Peyer's patch (tissue), 4 donors: ENCODE data around the gene TRMT112. TPM values are rescaled to one million over a fixed set of nuclear protein-coding genes. Genes with fewer than 3 reads are reported as not detected.

Source experiments
- DNase-seq, 3 donors: peaks; one replicate each; pipeline ENCODE4 v3.0.0-alpha.2; 2017 to 2019
- H3K27ac ChIP-seq, 4 donors: fragments of 200-600 bp; sonication (generic); one replicate each; pipeline ENCODE4 v1.5.1; 2016 to 2019
- H3K27me3 ChIP-seq, 2 donors: fragments of 200-600 bp; sonication (generic); one replicate each; pipeline ENCODE4 v1.5.1; 2019
- H3K36me3 ChIP-seq, 3 donors: fragments of 200-600 bp; sonication (generic); one replicate each; pipeline ENCODE4 v1.5.1; 2016 to 2019
- H3K4me1 ChIP-seq, 4 donors: fragments of 200-600 bp; sonication (generic); one replicate each; pipeline ENCODE4 v1.5.1; 2016 to 2019
- H3K4me3 ChIP-seq, 4 donors: fragments of 200-600 bp; sonication (generic); 1 replicate in 3 of 4; 2 replicates in 1 of 4; pipeline ENCODE4 v1.5.1; 2016 to 2019; ENCODE audit warnings: mild to moderate bottlenecking in 1 of 4
- H3K9me3 ChIP-seq, 4 donors: fragments of 200-600 bp; sonication (generic); one replicate each; pipeline ENCODE4 v1.5.1; 2016 to 2019; ENCODE audit warnings: mild to moderate bottlenecking in 1 of 4
- POLR2A ChIP-seq, 2 donors: fragments of 450-650 bp; IDR thresholded peaks; one replicate each; pipeline ENCODE4 v1.5.1; 2017; ENCODE audit warnings: antibody characterized with exemption in 2 of 2, mild to moderate bottlenecking in 2 of 2, moderate library complexity in 2 of 2
- total RNA-seq, 4 donors: library from RNA; depleted of rRNA; stranded (reverse); fragments of >200 nt; gene quantifications; one replicate each; pipeline ENCODE4 v1.1.0, GENCODE V29; 2016
- TF ChIP-seq, protein P1 (sequence below), 6 experiments: fragments of 450-650 bp in 4 of 6; fragments of 200-600 bp in 2 of 6; sonication (generic) in 1 of 6; IDR thresholded peaks; one replicate each; pipeline ENCODE4 v1.5.1; 2017 to 2019; ENCODE audit warnings: antibody characterized with exemption in 6 of 6, mild to moderate bottlenecking in 3 of 6, moderate library complexity in 1 of 6

TRMT112 gene
- total RNA-seq, 4 donors from 2014 or later: 55.3 to 163 (median 63.1) TPM

DNA sequence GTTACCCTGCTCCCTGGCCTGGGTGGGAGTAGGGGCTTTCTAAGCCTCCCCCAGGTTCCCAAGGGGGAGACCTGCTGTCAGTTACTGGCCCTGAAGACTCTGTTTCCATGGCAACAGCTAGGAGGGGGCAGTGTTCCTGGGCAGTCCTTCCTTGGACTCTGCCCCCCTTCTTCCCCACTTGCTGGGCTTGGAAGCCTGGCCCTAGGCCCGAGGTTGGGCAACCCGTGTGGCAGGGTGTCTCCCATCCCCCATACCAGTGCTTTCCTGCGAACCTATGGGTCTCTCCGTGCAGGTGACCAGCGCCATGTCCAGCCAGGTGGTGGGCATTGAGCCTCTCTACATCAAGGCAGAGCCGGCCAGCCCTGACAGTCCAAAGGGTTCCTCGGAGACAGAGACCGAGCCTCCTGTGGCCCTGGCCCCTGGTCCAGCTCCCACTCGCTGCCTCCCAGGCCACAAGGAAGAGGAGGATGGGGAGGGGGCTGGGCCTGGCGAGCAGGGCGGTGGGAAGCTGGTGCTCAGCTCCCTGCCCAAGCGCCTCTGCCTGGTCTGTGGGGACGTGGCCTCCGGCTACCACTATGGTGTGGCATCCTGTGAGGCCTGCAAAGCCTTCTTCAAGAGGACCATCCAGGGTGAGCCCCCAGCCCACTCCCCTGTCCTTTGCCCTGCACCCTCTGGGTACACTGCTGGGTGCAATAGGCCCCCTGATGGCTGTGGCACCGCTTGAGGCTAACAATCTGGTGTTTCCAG, 10.3 kb downstream of the TRMT112 start:
- Histone ChIP-seq H3K4me3 (peak overlapping the region; percentile 82 to 97 (median 92)), H3K27me3 (no peaks in the 10 kb centered on the region), H3K27ac (peak overlapping the region; percentile 85 to 100 (median 96)), H3K4me1 (peaks cover 3 to 34% (median 13%) of the 10 kb centered on the region in 4 donors), H3K9me3 (no peaks in the 10 kb centered on the region), H3K36me3 (peaks cover 0 to 13% (median 0%) of the 10 kb centered on the region in 3 donors)
- no peak for TF ChIP-seq POLR2A (IDR thresholded peaks at IDR 0.05)
- TF ChIP-seq, protein P1, sequence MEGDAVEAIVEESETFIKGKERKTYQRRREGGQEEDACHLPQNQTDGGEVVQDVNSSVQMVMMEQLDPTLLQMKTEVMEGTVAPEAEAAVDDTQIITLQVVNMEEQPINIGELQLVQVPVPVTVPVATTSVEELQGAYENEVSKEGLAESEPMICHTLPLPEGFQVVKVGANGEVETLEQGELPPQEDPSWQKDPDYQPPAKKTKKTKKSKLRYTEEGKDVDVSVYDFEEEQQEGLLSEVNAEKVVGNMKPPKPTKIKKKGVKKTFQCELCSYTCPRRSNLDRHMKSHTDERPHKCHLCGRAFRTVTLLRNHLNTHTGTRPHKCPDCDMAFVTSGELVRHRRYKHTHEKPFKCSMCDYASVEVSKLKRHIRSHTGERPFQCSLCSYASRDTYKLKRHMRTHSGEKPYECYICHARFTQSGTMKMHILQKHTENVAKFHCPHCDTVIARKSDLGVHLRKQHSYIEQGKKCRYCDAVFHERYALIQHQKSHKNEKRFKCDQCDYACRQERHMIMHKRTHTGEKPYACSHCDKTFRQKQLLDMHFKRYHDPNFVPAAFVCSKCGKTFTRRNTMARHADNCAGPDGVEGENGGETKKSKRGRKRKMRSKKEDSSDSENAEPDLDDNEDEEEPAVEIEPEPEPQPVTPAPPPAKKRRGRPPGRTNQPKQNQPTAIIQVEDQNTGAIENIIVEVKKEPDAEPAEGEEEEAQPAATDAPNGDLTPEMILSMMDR (IDR thresholded peaks at IDR 0.05): no peak
- peak in 2 of 3 donors; percentile 69 to 78 for DNase-seq

DNA sequence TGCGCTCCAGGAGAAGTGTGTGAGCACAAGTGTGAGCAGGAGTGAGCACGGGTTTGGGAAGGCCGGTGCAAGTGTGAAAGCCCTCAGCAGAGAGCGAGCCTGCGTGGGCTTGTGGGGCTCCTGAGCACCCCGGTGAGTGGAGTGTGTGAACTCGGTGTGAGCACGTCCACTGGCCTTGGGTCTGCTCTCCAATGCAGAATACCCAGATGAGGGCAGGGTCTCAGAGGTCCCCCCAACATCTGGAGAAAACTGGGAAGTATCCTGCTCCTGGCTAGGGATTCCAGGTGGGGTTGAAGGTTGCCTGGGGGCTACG, 10.8 kb downstream of the TRMT112 start:
- peak in 1 of 2 donors; percentile 1 for TF ChIP-seq POLR2A (IDR thresholded peaks at IDR 0.05)
- TF ChIP-seq, protein P1 (IDR thresholded peaks at IDR 0.05): no peak

DNA sequence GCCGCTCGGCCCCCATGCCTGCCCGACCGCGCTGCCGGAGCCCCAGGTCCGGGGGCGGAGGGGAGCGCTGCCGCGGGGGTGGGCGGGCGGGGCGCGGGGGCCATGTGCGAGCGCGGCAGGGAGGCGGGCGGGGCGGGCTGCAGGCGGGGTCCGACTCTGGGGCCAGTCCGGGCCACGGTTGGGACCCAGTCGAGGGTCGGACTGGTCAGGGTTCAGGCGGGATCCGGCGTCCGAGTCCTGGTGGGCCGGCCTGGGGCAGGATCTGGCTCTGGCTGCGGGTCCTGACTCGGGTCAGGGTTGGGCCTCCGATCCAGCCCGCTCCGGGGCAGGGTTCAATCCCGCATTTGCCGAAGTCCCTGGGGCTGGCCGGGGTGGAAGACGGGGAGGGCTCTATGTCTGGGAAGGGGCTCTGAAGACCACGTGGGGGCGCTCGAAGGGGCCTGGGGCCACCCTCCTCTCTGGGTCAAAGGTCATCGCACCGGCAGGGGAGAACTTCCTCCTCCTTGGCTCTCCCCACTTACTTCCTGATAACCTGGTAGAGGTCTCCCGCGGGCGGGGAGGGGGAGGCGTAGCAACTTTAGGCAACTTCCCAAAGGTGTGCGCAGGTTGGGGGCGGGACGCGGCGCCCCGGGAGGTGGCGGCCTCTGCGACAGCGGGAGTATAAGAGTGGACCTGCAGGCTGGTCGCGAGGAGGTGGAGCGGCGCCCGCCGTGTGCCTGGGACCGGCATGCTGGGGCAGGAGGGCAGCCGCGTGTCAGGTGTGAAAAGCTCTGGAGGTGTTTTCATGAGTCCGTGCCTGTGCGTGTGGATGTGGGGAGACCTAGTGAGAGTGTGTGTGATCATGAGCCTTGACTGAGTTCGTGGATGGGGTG, 11.4 kb downstream of the TRMT112 start:
- peak overlapping the region; percentile 82 to 97 (median 92) for H3K4me3 ChIP-seq
- H3K27ac ChIP-seq: peak overlapping the region; percentile 85 to 100 (median 96)
- peaks cover 3 to 34% (median 15%) of the 10 kb centered on the region in 4 donors for H3K4me1 ChIP-seq
- no peaks in the 10 kb centered on the region for H3K9me3 ChIP-seq
- no peaks in the 10 kb centered on the region for H3K27me3 ChIP-seq
- peaks cover 0 to 13% (median 0%) of the 10 kb centered on the region in 3 donors for H3K36me3 ChIP-seq
- DNase-seq: peak; percentile 82 to 94 (median 87)
- peak; percentile 71 to 74 for TF ChIP-seq POLR2A (IDR thresholded peaks at IDR 0.05)
- TF ChIP-seq, protein P1 (IDR thresholded peaks at IDR 0.05): peak in 3 of 6 experiments; percentile 1 to 25 (median 14)

More for the DNA sequence above, 10.8 kb downstream of the TRMT112 start:
- H3K4me1 ChIP-seq: peaks cover 3 to 34% (median 13%) of the 10 kb centered on the region in 4 donors
- peaks cover 0 to 13% (median 0%) of the 10 kb centered on the region in 3 donors for H3K36me3 ChIP-seq
- H3K4me3 ChIP-seq: peak overlapping the region; percentile 82 to 97 (median 92)
- peak overlapping the region; percentile 85 to 100 (median 96) for H3K27ac ChIP-seq
- no peaks in the 10 kb centered on the region for H3K9me3 ChIP-seq
- H3K27me3 ChIP-seq: no peaks in the 10 kb centered on the region
- DNase-seq: no peak

DNA sequence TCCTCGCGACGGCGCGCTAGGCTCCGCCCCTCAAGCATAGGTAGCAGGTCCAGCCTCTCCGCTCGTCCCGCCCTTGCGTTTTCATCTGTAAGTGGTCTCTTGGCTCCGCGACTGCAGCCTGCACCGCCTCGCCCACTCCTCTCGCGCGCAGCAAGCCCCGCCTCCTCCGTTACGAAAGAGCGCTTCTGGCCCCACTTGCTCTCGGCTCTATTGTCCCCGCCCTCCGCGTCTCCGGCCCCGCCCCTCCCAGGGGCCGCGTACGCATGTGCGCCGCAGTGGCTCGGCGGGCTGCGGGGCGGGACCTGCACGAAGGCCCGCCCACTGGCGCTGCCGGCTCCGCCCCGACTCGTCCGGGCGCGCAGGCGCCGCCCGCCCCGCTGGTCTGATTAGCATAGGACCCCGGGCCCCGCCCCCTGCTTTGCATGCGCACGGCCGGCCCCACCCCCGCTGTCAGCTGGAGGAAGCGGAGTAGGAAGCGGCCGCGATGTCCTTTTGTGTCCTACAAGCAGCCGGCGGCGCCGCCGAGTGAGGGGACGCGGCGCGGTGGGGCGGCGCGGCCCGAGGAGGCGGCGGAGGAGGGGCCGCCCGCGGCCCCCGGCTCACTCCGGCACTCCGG, 12.2 kb downstream of the TRMT112 start, which contains the start of gene ESRRA:
Gene ESRRA (plus strand): TSS at position 450 of the 616 bp plus-strand sequence. CDS start 1,656 bp downstream, outside the sequence.
- Histone ChIP-seq H3K36me3 (peaks cover 0 to 13% (median 0%) of the 10 kb centered on the region in 3 donors), H3K27me3 (peaks cover 0 to 1% of the 10 kb centered on the region in 2 donors), H3K9me3 (no peaks in the 10 kb centered on the region), H3K27ac (peak within 1 kb of the TSS; percentile 89 to 100 (median 96)), H3K4me3 (peak within 1 kb of the TSS; percentile 82 to 97 (median 92)), H3K4me1 (peaks cover 3 to 42% (median 22%) of the 10 kb centered on the region in 4 donors)
- TF ChIP-seq, protein P1 (IDR thresholded peaks at IDR 0.05): no peak
- peak; percentile 68 to 86 for TF ChIP-seq POLR2A (IDR thresholded peaks at IDR 0.05)
- DNase-seq: peak; percentile 100
